ENCODE data around the gene SCEL. TPM values are rescaled to one million over a fixed set of nuclear protein-coding genes. Genes with fewer than 3 reads are reported as not detected.

SCEL gene
- total RNA-seq, 4 donors from 2014 or later = 0.13 to 1.7 (median 0.29) TPM; not detected in 1

DNA sequence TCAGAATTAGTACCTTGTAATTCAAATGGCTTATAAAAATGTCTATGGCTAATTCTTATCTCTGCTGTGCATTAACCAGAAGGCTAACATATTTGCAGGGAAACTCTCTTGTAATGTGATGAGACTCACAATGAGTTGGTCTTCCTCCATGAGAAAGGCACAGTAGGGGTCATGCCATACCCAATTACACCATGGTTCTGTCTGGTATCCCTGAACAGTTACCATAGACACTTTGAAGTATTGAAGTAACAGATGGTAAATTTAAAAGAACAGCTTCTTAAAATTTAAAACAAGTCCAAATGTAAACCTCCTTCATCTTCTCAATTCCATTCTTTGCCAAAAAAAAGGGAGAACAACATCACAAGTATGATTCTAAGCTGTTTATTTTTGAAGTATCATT, 139.3 kb downstream of the SCEL start:
- DNase-seq (ENCODE audit: extremely low spot score) = no peak
- intact Hi-C loops (cut with DNase I) = no loop called here

DNA sequence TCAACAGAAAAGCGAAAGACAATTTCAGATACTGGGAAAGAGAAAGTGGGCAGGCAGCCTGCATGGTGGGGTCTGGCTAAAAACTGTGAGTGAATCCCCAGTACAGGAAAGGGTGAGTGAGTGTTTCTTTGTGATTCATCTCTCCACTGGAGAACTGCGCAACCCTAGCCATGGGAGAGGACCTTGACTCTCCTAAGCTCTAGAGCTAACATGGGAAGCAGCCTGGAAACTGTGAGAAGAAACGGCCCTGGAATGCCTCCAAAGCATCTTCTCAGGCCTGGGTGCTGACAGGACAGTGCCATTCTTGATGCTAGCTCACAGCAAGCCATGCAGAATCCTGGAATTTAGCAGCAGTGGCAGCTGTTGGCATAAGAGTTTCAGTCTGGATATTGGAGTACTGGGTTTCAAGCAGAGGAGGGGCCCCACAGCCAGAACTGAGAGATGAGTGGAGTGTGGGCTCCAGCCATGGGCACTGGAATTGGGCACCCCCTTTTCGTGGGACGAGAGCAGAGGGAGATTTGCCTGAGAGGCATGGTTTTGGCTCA, 143.3 kb downstream of the SCEL start:
- intact Hi-C loops (cut with DNase I) = no loop called here
- Histone ChIP-seq H3K9me3 (no peaks in the 10 kb centered on the region), H3K27ac (replicated peaks in 1 of 4) (no peak overlapping the region), H3K4me3 (no peak overlapping the region), H3K27me3 (peaks cover 0 to 9% (median 0%) of the 10 kb centered on the region in 4 donors), H3K36me3 (no peaks in the 10 kb centered on the region), H3K4me1 (no peaks in the 10 kb centered on the region)
- no peak for DNase-seq (ENCODE audit: extremely low spot score)
- TF ChIP-seq EP300 (IDR thresholded peaks at IDR 0.05) (no peak), POLR2AphosphoS5 (IDR thresholded peaks at IDR 0.05) (no peak), POLR2A (IDR thresholded peaks at IDR 0.05; ENCODE audit: low read depth) (no peak)
- TF ChIP-seq, protein P1, sequence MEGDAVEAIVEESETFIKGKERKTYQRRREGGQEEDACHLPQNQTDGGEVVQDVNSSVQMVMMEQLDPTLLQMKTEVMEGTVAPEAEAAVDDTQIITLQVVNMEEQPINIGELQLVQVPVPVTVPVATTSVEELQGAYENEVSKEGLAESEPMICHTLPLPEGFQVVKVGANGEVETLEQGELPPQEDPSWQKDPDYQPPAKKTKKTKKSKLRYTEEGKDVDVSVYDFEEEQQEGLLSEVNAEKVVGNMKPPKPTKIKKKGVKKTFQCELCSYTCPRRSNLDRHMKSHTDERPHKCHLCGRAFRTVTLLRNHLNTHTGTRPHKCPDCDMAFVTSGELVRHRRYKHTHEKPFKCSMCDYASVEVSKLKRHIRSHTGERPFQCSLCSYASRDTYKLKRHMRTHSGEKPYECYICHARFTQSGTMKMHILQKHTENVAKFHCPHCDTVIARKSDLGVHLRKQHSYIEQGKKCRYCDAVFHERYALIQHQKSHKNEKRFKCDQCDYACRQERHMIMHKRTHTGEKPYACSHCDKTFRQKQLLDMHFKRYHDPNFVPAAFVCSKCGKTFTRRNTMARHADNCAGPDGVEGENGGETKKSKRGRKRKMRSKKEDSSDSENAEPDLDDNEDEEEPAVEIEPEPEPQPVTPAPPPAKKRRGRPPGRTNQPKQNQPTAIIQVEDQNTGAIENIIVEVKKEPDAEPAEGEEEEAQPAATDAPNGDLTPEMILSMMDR (IDR thresholded peaks at IDR 0.05) = no peak
- 71% methylated on average over 5 of the region's 5 CpGs for WGBS

More for the DNA sequence above, 139.3 kb downstream of the SCEL start:
- Histone ChIP-seq H3K27me3 (peaks cover 0 to 9% (median 0%) of the 10 kb centered on the region in 4 donors), H3K36me3 (no peaks in the 10 kb centered on the region), H3K27ac (replicated peaks in 1 of 4) (no peak overlapping the region), H3K4me3 (no peak overlapping the region), H3K4me1 (no peaks in the 10 kb centered on the region), H3K9me3 (no peaks in the 10 kb centered on the region)
- TF ChIP-seq EP300 (IDR thresholded peaks at IDR 0.05) (no peak), POLR2AphosphoS5 (IDR thresholded peaks at IDR 0.05) (no peak), POLR2A (IDR thresholded peaks at IDR 0.05; ENCODE audit: low read depth) (no peak)
- TF ChIP-seq, protein P1 (IDR thresholded peaks at IDR 0.05) = no peak

DNA sequence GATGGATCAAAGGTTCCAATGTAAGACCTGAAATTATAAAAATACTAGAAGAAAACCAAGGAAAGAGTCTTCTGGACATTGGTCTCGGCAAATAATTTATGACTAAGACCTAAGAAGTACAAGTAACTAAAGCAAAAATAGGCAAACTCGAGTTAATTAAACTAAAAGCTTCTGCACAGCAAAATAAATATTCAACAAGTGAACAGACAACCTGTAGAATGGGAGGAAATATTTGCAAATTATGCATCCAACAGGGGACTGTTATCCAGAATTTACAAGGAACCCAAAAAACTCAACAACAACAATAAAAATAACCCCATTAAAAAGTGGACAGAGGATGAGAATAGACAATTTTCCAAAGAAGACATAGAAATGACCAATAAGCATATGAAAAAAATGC, 152.3 kb downstream of the SCEL start:
- no peak overlapping the region for H3K4me3 ChIP-seq
- H3K27ac ChIP-seq (replicated peaks in 1 of 4) = no peak overlapping the region
- intact Hi-C loops (cut with DNase I) = no loop called here
- H3K4me1 ChIP-seq = no peaks in the 10 kb centered on the region
- TF ChIP-seq, protein P1 (IDR thresholded peaks at IDR 0.05) = no peak
- TF ChIP-seq POLR2A (IDR thresholded peaks at IDR 0.05; ENCODE audit: low read depth) (no peak), EP300 (IDR thresholded peaks at IDR 0.05) (no peak), POLR2AphosphoS5 (IDR thresholded peaks at IDR 0.05) (no peak)
- no peaks in the 10 kb centered on the region for H3K27me3 ChIP-seq
- WGBS = 84% methylated on average over 2 of the region's 2 CpGs
- H3K36me3 ChIP-seq = no peaks in the 10 kb centered on the region
- no peak for DNase-seq (ENCODE audit: extremely low spot score)
- H3K9me3 ChIP-seq = no peaks in the 10 kb centered on the region

DNA sequence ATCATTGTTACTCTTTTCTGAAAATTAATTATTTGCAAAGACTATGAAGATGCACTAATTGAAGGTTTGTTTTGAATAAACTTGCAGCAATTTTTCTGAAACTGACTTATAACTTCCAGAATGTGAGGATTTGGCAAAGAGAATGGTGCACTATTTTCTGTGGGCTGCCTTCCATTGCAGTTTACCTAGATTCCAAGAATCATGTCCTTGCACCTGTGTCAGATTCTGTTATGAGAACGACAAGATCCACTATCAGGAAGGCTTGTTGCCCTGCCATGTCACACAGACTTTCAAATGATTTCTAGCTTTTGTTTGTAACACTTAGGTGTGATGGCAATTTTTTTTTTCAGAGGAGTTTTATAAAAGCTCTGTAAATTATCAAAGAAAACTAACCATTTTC, 156.4 kb downstream of the SCEL start:
- H3K36me3 ChIP-seq = no peaks in the 10 kb centered on the region
- peaks cover 0 to 14% (median 12%) of the 10 kb centered on the region in 4 donors for H3K4me1 ChIP-seq
- intact Hi-C loops (cut with DNase I) = loop anchor here (10.0 kb wide), 1 partner anchor 367 kb away; the partner anchor contains the start of gene MYCBP2
- DNase-seq (ENCODE audit: extremely low spot score) = no peak
- WGBS = 75% methylated on average over 1 of the region's 1 CpG
- no peaks in the 10 kb centered on the region for H3K27me3 ChIP-seq
- no peak overlapping the region for H3K27ac ChIP-seq (replicated peaks in 1 of 4)
- TF ChIP-seq, protein P1 (IDR thresholded peaks at IDR 0.05) = no peak
- TF ChIP-seq EP300 (IDR thresholded peaks at IDR 0.05) (no peak), POLR2AphosphoS5 (IDR thresholded peaks at IDR 0.05) (no peak), POLR2A (IDR thresholded peaks at IDR 0.05; ENCODE audit: low read depth) (no peak)
- no peaks in the 10 kb centered on the region for H3K9me3 ChIP-seq
- no peak overlapping the region for H3K4me3 ChIP-seq

All from esophagus muscularis mucosa (tissue), 4 donors.